HepG2 (cell line): ENCODE measurements around the gene CPEB3. TPM values are rescaled to one million over a fixed set of nuclear protein-coding genes. Genes with fewer than 3 reads are reported as not detected.
A peak's percentile ranks its signal among the peaks of the same experiment; 100 is the strongest.

Experiments used
- ATF1 ChIP-seq: IDR thresholded peaks from 2 replicates; pipeline ENCODE4 v1.6.1; 2016; ENCODE audit warnings: mild to moderate bottlenecking, control low read depth
- BCL3 ChIP-seq: sonication (generic); formaldehyde crosslinking; IDR thresholded peaks from 2 replicates; pipeline ENCODE4 v1.5.1; 2020; ENCODE audit warnings: mild to moderate bottlenecking, missing genetic modification reagents, moderate library complexity
- ESRRA ChIP-seq: sonication (generic); formaldehyde crosslinking; IDR thresholded peaks from 2 replicates; pipeline ENCODE4 v1.5.1; 2020; ENCODE audit warnings: mild to moderate bottlenecking, low read depth, missing genetic modification reagents
- FOXP4 ChIP-seq: sonication (generic); formaldehyde crosslinking; IDR thresholded peaks from 2 replicates; pipeline ENCODE4 v1.4.0; 2020; ENCODE audit warnings: missing genetic modification reagents
- GABPB1 ChIP-seq: IDR thresholded peaks from 2 replicates; pipeline ENCODE4 v1.6.1; 2016; ENCODE audit warnings: mild to moderate bottlenecking, missing genetic modification reagents, moderate library complexity, missing compliant biosample characterization
- GLI4 ChIP-seq: sonication (generic); formaldehyde crosslinking; IDR thresholded peaks from 2 replicates; pipeline ENCODE4 v1.5.1; 2020; ENCODE audit warnings: missing genetic modification reagents, mild to moderate bottlenecking, moderate library complexity, borderline replicate concordance
- HDAC6 ChIP-seq: fragments of 200-600 bp; sonication (generic); IDR thresholded peaks from 2 replicates; pipeline ENCODE4 v1.7.0; 2017; ENCODE audit warnings: mild to moderate bottlenecking, antibody characterized with exemption, low read length, low read depth
- NFRKB ChIP-seq: fragments of 450-650 bp; IDR thresholded peaks from 2 replicates; pipeline ENCODE4 v1.6.1; 2017
- PAX8 ChIP-seq: sonication (generic); formaldehyde crosslinking; IDR thresholded peaks from 2 replicates; pipeline ENCODE4 v1.8.0; 2022; ENCODE audit warnings: mild to moderate bottlenecking, missing genetic modification reagents, borderline replicate concordance
- POLR2AphosphoS5 ChIP-seq: IDR thresholded peaks from 2 replicates; pipeline ENCODE4 v1.6.1; 2012; ENCODE audit warnings: low read depth, low read length
- PRDM10 ChIP-seq: sonication (generic); formaldehyde crosslinking; IDR thresholded peaks from 2 replicates; pipeline ENCODE4 v1.4.0; 2020; ENCODE audit warnings: low read depth, missing genetic modification reagents
- PREB ChIP-seq: sonication (generic); formaldehyde crosslinking; IDR thresholded peaks from 2 replicates; pipeline ENCODE4 v1.4.0; 2020; ENCODE audit warnings: missing genetic modification reagents
- RAD21 ChIP-seq: fragments of 450-650 bp; formaldehyde crosslinking; IDR thresholded peaks from 2 replicates; pipeline ENCODE4 v1.5.0; 2020; ENCODE audit warnings: mild to moderate bottlenecking
- REL ChIP-seq: sonication (generic); formaldehyde crosslinking; conservative IDR thresholded peaks from 2 replicates; pipeline ENCODE4 v1.8.0; 2022; ENCODE audit warnings: mild to moderate bottlenecking, missing genetic modification reagents, moderate library complexity
- RFXANK ChIP-seq: IDR thresholded peaks from 2 replicates; pipeline ENCODE4 v1.6.1; 2016
- SATB2 ChIP-seq: sonication (generic); formaldehyde crosslinking; IDR thresholded peaks from 2 replicates; pipeline ENCODE4 v1.5.0; 2020; ENCODE audit warnings: missing genetic modification reagents
- SIN3A ChIP-seq: IDR thresholded peaks from 2 replicates; pipeline ENCODE4 v1.6.1; 2011; ENCODE audit warnings: low read depth, mild to moderate bottlenecking, control low read depth, low read length, borderline replicate concordance
- TOE1 ChIP-seq: sonication (generic); formaldehyde crosslinking; IDR thresholded peaks from 2 replicates; pipeline ENCODE4 v1.4.0; 2020; ENCODE audit warnings: mild to moderate bottlenecking, missing genetic modification reagents
- YEATS4 ChIP-seq: sonication (generic); formaldehyde crosslinking; IDR thresholded peaks from 2 replicates; pipeline ENCODE4 v1.4.0; 2020; ENCODE audit warnings: missing genetic modification reagents, borderline replicate concordance
- ZNF263 ChIP-seq: sonication (generic); formaldehyde crosslinking; IDR thresholded peaks from 2 replicates; pipeline ENCODE4 v1.4.0; 2020; ENCODE audit warnings: missing genetic modification reagents
- ZNF510 ChIP-seq: sonication (generic); formaldehyde crosslinking; IDR thresholded peaks from 2 replicates; pipeline ENCODE4 v1.4.0; 2020; ENCODE audit warnings: low read depth, mild to moderate bottlenecking, missing genetic modification reagents
- ZNF552 ChIP-seq: sonication (generic); formaldehyde crosslinking; IDR thresholded peaks from 2 replicates; pipeline ENCODE4 v1.9.0; 2022; ENCODE audit warnings: missing genetic modification reagents, mild to moderate bottlenecking, borderline replicate concordance
- ZNF841 ChIP-seq: sonication (generic); formaldehyde crosslinking; IDR thresholded peaks from 2 replicates; pipeline ENCODE4 v1.8.1; 2023; ENCODE audit warnings: missing genetic modification reagents, borderline replicate concordance
- polyA plus RNA-seq, 8 experiments: library from polyadenylated mRNA; depleted of rRNA in 3 of 8; stranded (reverse) in 7 of 8; unstranded in 1 of 8; fragments of >200 nt; fragmentation: Illumina TruSeq in 4 of 8; extraction: Trizol in 4 of 8; gene quantifications; 2 replicates each; pipeline versions ENCODE4 v1.2.1 to v1.2.3, GENCODE V29; 2011 to 2016; ENCODE audit warnings: low read depth in 4 of 8, missing spikeins in 1 of 8, mixed read lengths in 1 of 8; ENCODE audit not compliant: insufficient read depth in 1 of 8
- total RNA-seq, 5 experiments: library from RNA; depleted of rRNA; stranded (reverse); fragments of >200 nt; fragmentation: Illumina TruSeq; extraction: Trizol; gene quantifications; 2 replicates each; pipeline ENCODE4 v1.2.3, GENCODE V29; 2016; ENCODE audit warnings: low read depth in 1 of 5

The CPEB3 gene
- total and polyA plus RNA-seq, 2 of the 13 experiments (the other 11 are each of a cell fraction or from before 2014, with no cell fraction given) = 0.66 to 0.70 TPM

- no peak for TF ChIP-seq ZNF552 (CRISPR knock-in tag)
- TF ChIP-seq YEATS4 = no peak
- TF ChIP-seq PRDM10 (CRISPR knock-in tag) = peak; percentile 26; the same call in 1 of the 2 replicates
- TF ChIP-seq ZNF841 (CRISPR knock-in tag) = no peak
- no peak for TF ChIP-seq PREB (CRISPR knock-in tag)
- TF ChIP-seq GABPB1 (CRISPR knock-in tag) = no peak; the same call in 1 of the 2 replicates
- no peak for TF ChIP-seq TOE1 (CRISPR knock-in tag)
- no peak for TF ChIP-seq HDAC6
- TF ChIP-seq ZNF263 (CRISPR knock-in tag) = no peak
- peak; percentile 76 for TF ChIP-seq FOXP4
- no peak for TF ChIP-seq BCL3
- no peak for TF ChIP-seq REL (CRISPR knock-in tag)
- no peak for TF ChIP-seq SATB2 (CRISPR knock-in tag)
- TF ChIP-seq PAX8 = no peak
- TF ChIP-seq NFRKB = 0 out of 2 replicates have a peak, but pooled peaks have one; percentile 20
- TF ChIP-seq RFXANK (CRISPR knock-in tag) = no peak
- no peak for TF ChIP-seq GLI4
- peak; percentile 85 for TF ChIP-seq SIN3A
- TF ChIP-seq ATF1 (CRISPR knock-in tag) = no peak
- peak; percentile 94 for TF ChIP-seq POLR2AphosphoS5
- TF ChIP-seq RAD21 (CRISPR knock-in tag) = no peak
- TF ChIP-seq ZNF510 (CRISPR knock-in tag) = 0 out of 2 replicates have a peak, but pooled peaks have one; percentile 24
- peak; percentile 49; the same call in 1 of the 2 replicates for TF ChIP-seq ESRRA (CRISPR knock-in tag)
Observed at GRCh38 chr10:92240289-92241157, 50.4 kb downstream of the CPEB3 start (continued).
